Chondrocyte (in vitro differentiated cells): ENCODE results near the gene RASSF5. TPM values are rescaled to one million over a fixed set of nuclear protein-coding genes. Genes with fewer than 3 reads are reported as not detected.

Experiments
- DNase-seq: peaks from one replicate; pipeline ENCODE4 v3.0.0; 2021; ENCODE audit warnings: mixed read lengths, low spot score
- H3K27ac Mint-ChIP-seq: one replicate; pipeline ENCODE4 v1.8.0; 2021; ENCODE audit warnings: mild to moderate bottlenecking, moderate library complexity, mixed read lengths; ENCODE audit not compliant: unreplicated experiment
- H3K27me3 Mint-ChIP-seq: 2 replicates; pipeline ENCODE4 v1.8.0; 2021; ENCODE audit warnings: low read depth, mixed read lengths
- H3K36me3 Mint-ChIP-seq: 2 replicates; pipeline ENCODE4 v1.8.0; 2021; ENCODE audit warnings: low read depth, mixed read lengths
- H3K4me1 Mint-ChIP-seq: 2 replicates; pipeline ENCODE4 v1.8.0; 2021; ENCODE audit warnings: low read depth, mild to moderate bottlenecking, mixed read lengths
- H3K4me3 Mint-ChIP-seq: one replicate; pipeline ENCODE4 v1.8.0; 2021; ENCODE audit warnings: mild to moderate bottlenecking, moderate library complexity, mixed read lengths; ENCODE audit not compliant: unreplicated experiment
- H3K9me3 Mint-ChIP-seq: 2 replicates; pipeline ENCODE4 v1.8.0; 2021; ENCODE audit warnings: low read depth, mixed read lengths
- total RNA-seq: library from RNA; stranded (reverse); gene quantifications from 3 replicates; pipeline ENCODE4 v1.2.1, GENCODE V29; 2021
- TF ChIP-seq, protein P1 (sequence below): fragments of 200-600 bp; sonication (generic); IDR thresholded peaks from 2 replicates; pipeline ENCODE4 v1.5.0; 2021; ENCODE audit warnings: antibody characterized with exemption, mild to moderate bottlenecking, moderate library complexity

Gene RASSF5
- total RNA-seq, 1 donor from 2014 or later, result 0.27 TPM

DNA sequence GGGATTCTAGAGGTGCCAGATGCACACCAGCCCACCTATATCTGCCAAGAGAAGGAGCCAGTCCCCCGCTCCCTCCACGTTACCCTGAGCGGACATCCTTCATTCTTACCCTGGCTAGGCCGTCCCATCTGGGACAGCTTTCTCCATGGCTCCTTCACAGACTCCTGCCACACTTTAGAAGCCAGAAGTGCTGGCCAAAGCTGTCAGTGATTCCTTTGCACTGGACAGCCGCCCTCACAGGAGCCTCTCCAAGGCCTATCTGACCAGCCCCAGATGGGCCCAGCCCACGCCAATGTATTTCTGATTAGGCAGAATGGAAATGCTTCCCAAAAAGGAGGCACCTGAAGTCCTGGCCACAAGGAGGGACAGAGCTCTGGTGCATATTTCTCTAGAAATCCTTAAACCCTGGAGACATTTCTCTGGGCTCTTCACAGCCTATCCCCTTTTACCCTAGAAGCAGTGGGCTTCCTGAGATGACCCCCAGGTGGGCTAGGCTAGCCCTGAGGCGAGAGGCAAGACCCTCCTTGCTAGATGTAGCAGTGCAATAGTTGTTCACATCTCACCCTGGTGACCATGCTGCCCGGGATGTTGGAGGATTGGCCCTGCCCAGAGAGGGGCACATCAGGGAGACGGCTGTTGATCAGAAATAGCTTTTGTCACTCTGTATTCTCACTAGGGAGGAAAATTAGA lies 44.1 kb downstream of the RASSF5 start:
- Mint-ChIP-seq H3K4me3 (no peak overlapping the region), H3K27ac (no peak overlapping the region), H3K36me3 (peaks cover 4% of the 10 kb centered on the region), H3K9me3 (no peaks in the 10 kb centered on the region), H3K27me3 (peaks cover 55% of the 10 kb centered on the region), H3K4me1 (peaks cover 8% of the 10 kb centered on the region)
- DNase-seq, result no peak
- TF ChIP-seq, protein P1, sequence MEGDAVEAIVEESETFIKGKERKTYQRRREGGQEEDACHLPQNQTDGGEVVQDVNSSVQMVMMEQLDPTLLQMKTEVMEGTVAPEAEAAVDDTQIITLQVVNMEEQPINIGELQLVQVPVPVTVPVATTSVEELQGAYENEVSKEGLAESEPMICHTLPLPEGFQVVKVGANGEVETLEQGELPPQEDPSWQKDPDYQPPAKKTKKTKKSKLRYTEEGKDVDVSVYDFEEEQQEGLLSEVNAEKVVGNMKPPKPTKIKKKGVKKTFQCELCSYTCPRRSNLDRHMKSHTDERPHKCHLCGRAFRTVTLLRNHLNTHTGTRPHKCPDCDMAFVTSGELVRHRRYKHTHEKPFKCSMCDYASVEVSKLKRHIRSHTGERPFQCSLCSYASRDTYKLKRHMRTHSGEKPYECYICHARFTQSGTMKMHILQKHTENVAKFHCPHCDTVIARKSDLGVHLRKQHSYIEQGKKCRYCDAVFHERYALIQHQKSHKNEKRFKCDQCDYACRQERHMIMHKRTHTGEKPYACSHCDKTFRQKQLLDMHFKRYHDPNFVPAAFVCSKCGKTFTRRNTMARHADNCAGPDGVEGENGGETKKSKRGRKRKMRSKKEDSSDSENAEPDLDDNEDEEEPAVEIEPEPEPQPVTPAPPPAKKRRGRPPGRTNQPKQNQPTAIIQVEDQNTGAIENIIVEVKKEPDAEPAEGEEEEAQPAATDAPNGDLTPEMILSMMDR, result no peak

- no peak for DNase-seq
- TF ChIP-seq, protein P1, result no peak
- Mint-ChIP-seq H3K4me1 (peaks cover 10% of the 10 kb centered on the region), H3K9me3 (no peaks in the 10 kb centered on the region), H3K27ac (no peak overlapping the region), H3K27me3 (peaks cover 56% of the 10 kb centered on the region), H3K36me3 (peaks cover 4% of the 10 kb centered on the region), H3K4me3 (no peak overlapping the region)
Measured at GRCh38 chr1:206551986-206552326, 44.6 kb downstream of the RASSF5 start.

DNA sequence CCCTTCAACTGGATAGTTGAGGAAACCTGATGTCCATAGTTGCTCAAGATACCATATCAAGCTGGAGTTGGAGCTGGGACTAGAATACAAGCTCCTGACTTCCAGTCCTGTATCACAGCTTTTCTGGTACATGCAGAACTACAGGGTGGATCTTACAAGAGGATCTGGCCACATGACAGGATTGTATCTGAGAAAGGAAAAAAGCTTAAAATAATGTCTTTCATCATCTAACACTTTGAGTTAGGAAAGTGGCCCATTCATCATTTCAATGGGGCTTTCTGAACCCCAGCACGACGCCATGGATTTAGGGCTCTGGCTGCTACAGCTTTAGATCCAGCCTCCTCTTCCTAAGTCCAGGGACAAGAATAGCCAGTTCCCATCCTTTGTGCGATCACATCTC lies 46.9 kb downstream of the RASSF5 start:
- Mint-ChIP-seq H3K27ac (no peak overlapping the region), H3K9me3 (no peaks in the 10 kb centered on the region), H3K4me3 (no peak overlapping the region), H3K4me1 (peaks cover 15% of the 10 kb centered on the region), H3K27me3 (peaks cover 42% of the 10 kb centered on the region), H3K36me3 (peaks cover 1% of the 10 kb centered on the region)
- TF ChIP-seq, protein P1, result no peak
- no peak for DNase-seq

DNA sequence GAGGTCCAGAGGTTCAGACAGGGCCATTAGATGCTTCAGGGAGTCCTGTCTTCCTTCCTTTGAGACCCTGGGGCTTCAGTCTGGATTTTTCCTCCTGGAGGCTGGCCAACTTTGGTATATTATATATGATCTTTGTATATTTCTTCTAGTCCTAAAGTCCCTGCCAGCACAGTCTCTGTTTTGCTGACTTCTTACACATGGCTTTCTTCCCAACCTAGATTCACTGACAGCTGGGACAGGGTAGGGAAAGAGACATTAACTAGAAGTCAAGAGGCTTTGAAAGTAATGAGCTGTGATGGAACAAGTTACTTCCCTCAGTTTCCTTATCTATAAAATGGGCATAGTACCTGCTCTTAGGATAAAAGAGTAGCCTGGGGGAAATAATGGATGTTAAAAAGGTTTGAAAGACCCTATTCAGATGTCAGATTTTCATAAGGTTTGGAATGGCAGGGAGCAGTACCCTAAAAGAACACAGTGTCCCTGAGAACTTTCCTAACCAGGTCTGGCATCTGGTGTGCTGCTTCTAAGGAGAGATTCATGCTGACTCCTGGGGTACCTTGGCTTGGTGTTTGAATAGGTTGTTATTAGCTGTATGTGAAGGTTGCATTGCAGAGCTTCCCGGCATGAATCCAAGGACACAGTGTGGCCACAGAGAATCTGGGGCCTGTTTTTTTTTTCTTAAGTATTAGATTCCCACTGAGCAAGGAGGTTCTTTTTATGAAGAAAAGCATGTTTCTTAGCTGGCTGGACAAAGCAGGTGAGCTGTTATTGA lies 47.6 kb downstream of the RASSF5 start:
- DNase-seq, result no peak
- H3K4me1 Mint-ChIP-seq, result peaks cover 19% of the 10 kb centered on the region
- H3K36me3 Mint-ChIP-seq, result peaks cover 1% of the 10 kb centered on the region
- TF ChIP-seq, protein P1, result no peak
- peaks cover 35% of the 10 kb centered on the region for H3K27me3 Mint-ChIP-seq
- no peaks in the 10 kb centered on the region for H3K9me3 Mint-ChIP-seq
- no peak overlapping the region for H3K4me3 Mint-ChIP-seq
- H3K27ac Mint-ChIP-seq, result no peak overlapping the region

- Mint-ChIP-seq H3K4me1 (peaks cover 22% of the 10 kb centered on the region), H3K27me3 (peaks cover 30% of the 10 kb centered on the region), H3K27ac (no peak overlapping the region), H3K9me3 (no peaks in the 10 kb centered on the region), H3K4me3 (no peak overlapping the region), H3K36me3 (peaks cover 1% of the 10 kb centered on the region)
- TF ChIP-seq, protein P1, result no peak
- no peak for DNase-seq
Measured at GRCh38 chr1:206555473-206555935, 48.2 kb downstream of the RASSF5 start.
